GM20000 (cell line): ENCODE results near the gene ALAD.
"Not testable (repeated sequence)": the region's sequence is repeated elsewhere in the genome, so short reads cannot be mapped to it uniquely, and the experiment has no call there.

ENCODE experiments used
- DNase-seq: peaks from one replicate; pipeline ENCODE4 v3.0.0; 2012; ENCODE audit warnings: low spot score
- CTCF ChIP-seq: IDR thresholded peaks from 2 replicates; pipeline ENCODE4 v1.5.1; 2012; ENCODE audit warnings: mild to moderate bottlenecking, control low read depth; ENCODE audit errors: extremely low read depth, missing control alignments

Gene ALAD

GRCh38 chr9:113369855-113370140, 31.3 kb downstream of the ALAD start:
- DNase-seq: no peak
- no peak for TF ChIP-seq CTCF

- DNase-seq: no peak
- TF ChIP-seq CTCF: no peak
Observed at GRCh38 chr9:113368982-113369854, 31.9 kb downstream of the ALAD start.

GRCh38 chr9:113368348-113368981, 32.6 kb downstream of the ALAD start:
- TF ChIP-seq CTCF: no peak
- DNase-seq: no peak

- DNase-seq: not testable (repeated sequence)
Observed at GRCh38 chr9:113365652-113366051, 35.4 kb downstream of the ALAD start.

- DNase-seq: no peak
- TF ChIP-seq CTCF: no peak
Observed at GRCh38 chr9:113364951-113365350, 36.1 kb downstream of the ALAD start.

- TF ChIP-seq CTCF: no peak
- no peak for DNase-seq
Observed at GRCh38 chr9:113363336-113363735, 37.7 kb downstream of the ALAD start.

GRCh38 chr9:113361304-113362018, 39.6 kb downstream of the ALAD start:
- no peak for TF ChIP-seq CTCF
- no peak for DNase-seq
